GM23338 (cell line): ENCODE measurements around the gene VPS25. TPM values are rescaled to one million over a fixed set of nuclear protein-coding genes. Genes with fewer than 3 reads are reported as not detected.
A peak's percentile ranks its signal among the peaks of the same experiment; 100 is the strongest.

Experiments
- ATAC-seq: fragments of 200-7000 bp; cut with Tn5 transposase; 3 replicates; pipeline ENCODE4 v1.9.1; 2020
- DNase-seq: peaks from one replicate; pipeline ENCODE4 v3.0.0-alpha.2; 2015; ENCODE audit warnings: low spot score
- H2AFZ ChIP-seq: fragments of 200-600 bp; sonication (generic); 2 replicates; pipeline ENCODE4 v1.8.0; 2016; ENCODE audit warnings: antibody characterized with exemption, mild to moderate bottlenecking, moderate library complexity
- H3F3A ChIP-seq: fragments of 200-600 bp; sonication (generic); replicated peaks from 2 replicates; pipeline ENCODE4 v1.8.0; 2017; ENCODE audit warnings: antibody characterized with exemption, mixed run types, low read depth
- H3K27ac ChIP-seq: fragments of 200-600 bp; sonication (generic); 2 replicates; pipeline ENCODE4 v1.6.1; 2016; ENCODE audit warnings: low read depth
- H3K27me3 ChIP-seq: fragments of 200-600 bp; sonication (generic); 2 replicates; pipeline ENCODE4 v1.8.0; 2016; ENCODE audit warnings: mild to moderate bottlenecking, mixed run types, moderate library complexity; ENCODE audit not compliant: insufficient read depth
- H3K36me3 ChIP-seq: fragments of 200-600 bp; sonication (generic); 2 replicates; pipeline ENCODE4 v1.8.0; 2016; ENCODE audit warnings: mild to moderate bottlenecking; ENCODE audit not compliant: insufficient read depth
- H3K4me1 ChIP-seq: fragments of 200-600 bp; sonication (generic); 2 replicates; pipeline ENCODE4 v1.8.0; 2016; ENCODE audit warnings: mild to moderate bottlenecking, moderate library complexity; ENCODE audit not compliant: insufficient read depth
- H3K4me2 ChIP-seq: fragments of 200-600 bp; sonication (generic); 2 replicates; pipeline ENCODE4 v1.7.1; 2017; ENCODE audit warnings: mixed run types
- H3K4me3 ChIP-seq: fragments of 200-600 bp; sonication (generic); 2 replicates; pipeline ENCODE4 v1.6.1; 2016; ENCODE audit warnings: mixed run types
- H3K79me2 ChIP-seq: fragments of 200-600 bp; sonication (generic); replicated peaks from 2 replicates; pipeline ENCODE4 v1.8.0; 2017; ENCODE audit warnings: mild to moderate bottlenecking; ENCODE audit not compliant: insufficient read depth
- H3K9me2 ChIP-seq: fragments of 200-600 bp; sonication (generic); 2 replicates; pipeline ENCODE4 v1.8.0; 2017; ENCODE audit not compliant: insufficient read depth
- H4K20me1 ChIP-seq: fragments of 200-600 bp; sonication (generic); replicated peaks from 2 replicates; pipeline ENCODE4 v1.8.0; 2017; ENCODE audit warnings: mild to moderate bottlenecking; ENCODE audit not compliant: insufficient read depth
- H3K27ac Mint-ChIP-seq: 2 replicates; pipeline ENCODE4 v1.8.0; 2020; ENCODE audit warnings: inconsistent platforms, mild to moderate bottlenecking, moderate library complexity, mixed read lengths
- H3K27me3 Mint-ChIP-seq: 3 replicates; pipeline ENCODE4 v1.8.0; 2022; ENCODE audit warnings: low read depth, mild to moderate bottlenecking, moderate library complexity, mixed read lengths, inconsistent platforms; ENCODE audit not compliant: insufficient read depth, poor library complexity
- H3K36me3 Mint-ChIP-seq: 3 replicates; pipeline ENCODE4 v1.8.0; 2021; ENCODE audit warnings: low read depth, mild to moderate bottlenecking, inconsistent platforms, moderate library complexity, mixed read lengths
- H3K4me1 Mint-ChIP-seq: 3 replicates; pipeline ENCODE4 v1.8.0; 2020; ENCODE audit warnings: mild to moderate bottlenecking, inconsistent platforms, mixed read lengths
- H3K4me3 Mint-ChIP-seq: 3 replicates; pipeline ENCODE4 v1.8.0; 2021; ENCODE audit warnings: moderate library complexity, mild to moderate bottlenecking, inconsistent platforms, mixed read lengths
- H3K9me3 Mint-ChIP-seq: 3 replicates; pipeline ENCODE4 v1.8.0; 2020; ENCODE audit warnings: moderate library complexity, mild to moderate bottlenecking, inconsistent platforms, mixed read lengths
- EZH2 ChIP-seq: fragments of 200-600 bp; sonication (generic); IDR thresholded peaks from one replicate; pipeline ENCODE4 v1.8.0; 2017; ENCODE audit warnings: antibody characterized with exemption, mild to moderate bottlenecking, low read depth; ENCODE audit not compliant: unreplicated experiment
- POLR2AphosphoS5 ChIP-seq: IDR thresholded peaks from 2 replicates; pipeline ENCODE4 v1.6.1; 2016; ENCODE audit warnings: antibody characterized with exemption, low read depth
- polyA plus RNA-seq: library from polyadenylated mRNA; unstranded; fragments of >200 nt; fragmentation: Nextera tagmentation; extraction: Ambion mirVana; gene quantifications from 2 replicates; pipeline ENCODE4 v1.2.1, GENCODE V29; 2016
- total RNA-seq: library from RNA; depleted of rRNA; stranded (reverse); fragments of >200 nt; shearing (Covaris generic); gene quantifications from 2 replicates; pipeline ENCODE4 v1.2.3, GENCODE V29; 2014
- TF ChIP-seq, protein P1 (sequence below): fragments of 250-450 bp; sonication (Bioruptor Pico); IDR thresholded peaks from 2 replicates; pipeline ENCODE4 v1.5.0; 2020; ENCODE audit warnings: mild to moderate bottlenecking, moderate library complexity

VPS25 gene
- total and polyA plus RNA-seq, 2 experiments from 2014 or later, result 105 to 110 TPM

- Histone ChIP-seq H3K4me2 (peak within 1 kb of the TSS; percentile 80), H2AFZ (peak within 1 kb of the TSS; percentile 94), H3K9me2 (peaks cover 5% of the 10 kb centered on the region; the same call in 1 of the 2 replicates), H3K27ac (peak within 1 kb of the TSS; percentile 94), H3K79me2 (peaks cover 12% of the 10 kb centered on the region), H3F3A (0 out of 2 replicates have a peak, but pooled peaks cover 14% of the 10 kb centered on the region), H3K4me1 (peaks cover 44% of the 10 kb centered on the region), H4K20me1 (no peaks in the 10 kb centered on the region), H3K27me3 (peaks cover 18% of the 10 kb centered on the region), H3K4me3 (peak within 1 kb of the TSS; percentile 79), H3K36me3 (no peaks in the 10 kb centered on the region)
- ATAC-seq, result peak; percentile 88
- Mint-ChIP-seq H3K9me3 (peaks cover 11% of the 10 kb centered on the region), H3K27me3 (peaks cover 20% of the 10 kb centered on the region), H3K4me1 (peaks cover 37% of the 10 kb centered on the region), H3K27ac (peak within 1 kb of the TSS; percentile 87), H3K4me3 (peak within 1 kb of the TSS; percentile 88), H3K36me3 (peaks cover 5% of the 10 kb centered on the region; the same call in 2 of the 3 replicates)
- peak; percentile 97 for DNase-seq
- TF ChIP-seq, protein P1, sequence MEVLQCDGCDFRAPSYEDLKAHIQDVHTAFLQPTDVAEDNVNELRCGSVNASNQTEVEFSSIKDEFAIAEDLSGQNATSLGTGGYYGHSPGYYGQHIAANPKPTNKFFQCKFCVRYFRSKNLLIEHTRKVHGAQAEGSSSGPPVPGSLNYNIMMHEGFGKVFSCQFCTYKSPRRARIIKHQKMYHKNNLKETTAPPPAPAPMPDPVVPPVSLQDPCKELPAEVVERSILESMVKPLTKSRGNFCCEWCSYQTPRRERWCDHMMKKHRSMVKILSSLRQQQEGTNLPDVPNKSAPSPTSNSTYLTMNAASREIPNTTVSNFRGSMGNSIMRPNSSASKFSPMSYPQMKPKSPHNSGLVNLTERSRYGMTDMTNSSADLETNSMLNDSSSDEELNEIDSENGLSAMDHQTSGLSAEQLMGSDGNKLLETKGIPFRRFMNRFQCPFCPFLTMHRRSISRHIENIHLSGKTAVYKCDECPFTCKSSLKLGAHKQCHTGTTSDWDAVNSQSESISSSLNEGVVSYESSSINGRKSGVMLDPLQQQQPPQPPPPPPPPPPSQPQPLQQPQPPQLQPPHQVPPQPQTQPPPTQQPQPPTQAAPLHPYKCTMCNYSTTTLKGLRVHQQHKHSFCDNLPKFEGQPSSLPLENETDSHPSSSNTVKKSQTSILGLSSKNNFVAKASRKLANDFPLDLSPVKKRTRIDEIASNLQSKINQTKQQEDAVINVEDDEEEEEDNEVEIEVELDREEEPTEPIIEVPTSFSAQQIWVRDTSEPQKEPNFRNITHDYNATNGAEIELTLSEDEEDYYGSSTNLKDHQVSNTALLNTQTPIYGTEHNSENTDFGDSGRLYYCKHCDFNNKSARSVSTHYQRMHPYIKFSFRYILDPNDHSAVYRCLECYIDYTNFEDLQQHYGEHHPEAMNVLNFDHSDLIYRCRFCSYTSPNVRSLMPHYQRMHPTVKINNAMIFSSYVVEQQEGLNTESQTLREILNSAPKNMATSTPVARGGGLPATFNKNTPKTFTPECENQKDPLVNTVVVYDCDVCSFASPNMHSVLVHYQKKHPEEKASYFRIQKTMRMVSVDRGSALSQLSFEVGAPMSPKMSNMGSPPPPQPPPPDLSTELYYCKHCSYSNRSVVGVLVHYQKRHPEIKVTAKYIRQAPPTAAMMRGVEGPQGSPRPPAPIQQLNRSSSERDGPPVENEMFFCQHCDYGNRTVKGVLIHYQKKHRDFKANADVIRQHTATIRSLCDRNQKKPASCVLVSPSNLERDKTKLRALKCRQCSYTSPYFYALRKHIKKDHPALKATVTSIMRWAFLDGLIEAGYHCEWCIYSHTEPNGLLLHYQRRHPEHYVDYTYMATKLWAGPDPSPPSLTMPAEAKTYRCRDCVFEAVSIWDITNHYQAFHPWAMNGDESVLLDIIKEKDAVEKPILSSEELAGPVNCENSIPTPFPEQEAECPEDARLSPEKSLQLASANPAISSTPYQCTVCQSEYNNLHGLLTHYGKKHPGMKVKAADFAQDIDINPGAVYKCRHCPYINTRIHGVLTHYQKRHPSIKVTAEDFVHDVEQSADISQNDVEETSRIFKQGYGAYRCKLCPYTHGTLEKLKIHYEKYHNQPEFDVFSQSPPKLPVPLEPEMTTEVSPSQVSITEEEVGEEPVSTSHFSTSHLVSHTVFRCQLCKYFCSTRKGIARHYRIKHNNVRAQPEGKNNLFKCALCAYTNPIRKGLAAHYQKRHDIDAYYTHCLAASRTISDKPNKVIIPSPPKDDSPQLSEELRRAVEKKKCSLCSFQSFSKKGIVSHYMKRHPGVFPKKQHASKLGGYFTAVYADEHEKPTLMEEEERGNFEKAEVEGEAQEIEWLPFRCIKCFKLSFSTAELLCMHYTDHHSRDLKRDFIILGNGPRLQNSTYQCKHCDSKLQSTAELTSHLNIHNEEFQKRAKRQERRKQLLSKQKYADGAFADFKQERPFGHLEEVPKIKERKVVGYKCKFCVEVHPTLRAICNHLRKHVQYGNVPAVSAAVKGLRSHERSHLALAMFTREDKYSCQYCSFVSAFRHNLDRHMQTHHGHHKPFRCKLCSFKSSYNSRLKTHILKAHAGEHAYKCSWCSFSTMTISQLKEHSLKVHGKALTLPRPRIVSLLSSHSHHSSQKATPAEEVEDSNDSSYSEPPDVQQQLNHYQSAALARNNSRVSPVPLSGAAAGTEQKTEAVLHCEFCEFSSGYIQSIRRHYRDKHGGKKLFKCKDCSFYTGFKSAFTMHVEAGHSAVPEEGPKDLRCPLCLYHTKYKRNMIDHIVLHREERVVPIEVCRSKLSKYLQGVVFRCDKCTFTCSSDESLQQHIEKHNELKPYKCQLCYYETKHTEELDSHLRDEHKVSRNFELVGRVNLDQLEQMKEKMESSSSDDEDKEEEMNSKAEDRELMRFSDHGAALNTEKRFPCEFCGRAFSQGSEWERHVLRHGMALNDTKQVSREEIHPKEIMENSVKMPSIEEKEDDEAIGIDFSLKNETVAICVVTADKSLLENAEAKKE, result no peak
- TF ChIP-seq POLR2AphosphoS5 (peak; percentile 87), EZH2 (peak; percentile 54)
Measured at GRCh38 chr17:42744806-42745617, 28.2 kb upstream of the VPS25 start, which contains the start of gene EZH1. Gene EZH1, minus strand, starts transcription at chr17:42745040. Its CDS starts 16,099 bp downstream, at chr17:42728941.
